GM18870 (cell line): Measurements from ENCODE around the gene ISM1.

Experiments used
- ATAC-seq: cut with Tn5 transposase; IDR thresholded peaks from one replicate; pipeline ENCODE4 v1.9.1; 2021; ENCODE audit warnings: moderate library complexity; ENCODE audit not compliant: unreplicated experiment

ISM1 gene

GRCh38 chr20:13340088-13340487 lies 119.0 kb downstream of the ISM1 start:
- ATAC-seq = no peak

GRCh38 chr20:13341737-13342393 lies 120.8 kb downstream of the ISM1 start:
- ATAC-seq = peak; percentile 51

DNA sequence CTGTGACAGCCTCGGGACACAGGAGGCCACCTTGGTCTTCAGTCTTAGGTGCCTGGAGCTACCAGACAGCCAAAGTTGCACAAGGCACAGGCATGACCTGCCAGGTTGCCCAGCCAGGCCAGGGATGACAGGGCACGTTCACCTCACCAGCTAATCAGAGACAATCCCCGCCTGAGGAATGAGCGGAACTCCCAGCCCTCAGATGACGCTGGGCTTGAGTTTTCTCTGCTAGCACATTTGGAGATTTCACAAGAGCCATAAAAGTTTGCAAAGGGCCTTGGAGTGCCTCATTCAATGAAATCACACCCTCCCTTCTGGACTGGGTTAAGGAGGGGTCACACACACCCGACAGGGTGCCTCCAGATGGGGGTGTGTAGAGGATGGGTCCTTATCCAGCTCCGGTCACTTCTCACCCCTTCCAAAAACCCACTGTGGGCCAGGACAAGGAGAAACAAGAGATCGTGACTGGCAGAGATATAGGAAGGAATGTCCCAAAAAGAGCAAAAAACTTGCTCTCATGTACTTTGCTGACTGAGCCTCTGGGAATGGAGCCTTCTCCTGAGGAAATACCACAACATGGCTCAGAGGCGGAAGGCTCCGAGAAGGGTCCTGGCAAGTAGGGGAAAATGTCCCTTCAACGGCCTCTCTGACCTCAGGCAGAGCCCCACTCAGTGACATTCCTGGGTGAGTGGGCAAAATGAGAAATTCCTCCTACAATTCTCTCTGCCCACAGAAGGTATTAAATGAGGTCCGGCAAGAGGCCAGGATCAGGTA lies 121.6 kb downstream of the ISM1 start:
- ATAC-seq = no peak

- ATAC-seq = no peak
Measured at GRCh38 chr20:13344671-13345070, 123.6 kb downstream of the ISM1 start.

GRCh38 chr20:13348311-13349234 lies 127.5 kb downstream of the ISM1 start:
- ATAC-seq = no peak

DNA sequence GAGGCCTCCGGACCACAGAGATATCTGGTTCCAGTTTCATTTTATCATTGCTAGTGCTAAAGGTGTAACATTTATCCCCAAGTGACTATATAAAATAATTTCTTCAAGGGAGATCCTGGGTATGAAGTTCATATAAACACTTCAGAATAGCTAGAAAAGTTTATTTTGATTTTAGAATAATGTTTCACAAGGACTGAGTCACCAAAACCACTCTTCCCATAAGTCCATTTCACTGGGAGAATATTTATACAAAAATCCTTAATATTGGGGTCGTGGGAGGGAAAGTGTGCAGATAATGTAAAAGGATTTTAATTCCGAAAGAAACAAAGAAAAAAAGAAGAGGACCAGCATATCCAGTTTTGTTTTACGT lies 128.1 kb downstream of the ISM1 start:
- no peak for ATAC-seq
